ENCODE results near the gene POLR3C. TPM values are rescaled to one million over a fixed set of nuclear protein-coding genes. Genes with fewer than 3 reads are reported as not detected.

Gene POLR3C
- total RNA-seq, 1 donor from 2014 or later = 36.3 TPM

Other genes with a start within 250 kb of the POLR3C start
- gene GPR89A, start 216.2 kb upstream of the POLR3C start, total RNA-seq = 22.3 and 26.9 TPM in 2 replicates
- gene PDZK1, start 116.8 kb upstream of the POLR3C start, total RNA-seq = 0.07 and 0.14 TPM in 2 replicates
- not detected in 2 replicates for gene CD160, start 104.7 kb upstream of the POLR3C start, total RNA-seq
- 17.9 and 20.0 TPM in 2 replicates for gene RNF115, start 105 bp upstream of the POLR3C start, total RNA-seq
- gene NUDT17, start 21.4 kb downstream of the POLR3C start, total RNA-seq = 2.8 and 3.4 TPM in 2 replicates
- 7.6 and 9.8 TPM in 2 replicates for gene PIAS3, start 34.9 kb downstream of the POLR3C start, total RNA-seq
- 0.32 and 0.33 TPM in 2 replicates for gene ANKRD35, start 61.7 kb downstream of the POLR3C start, total RNA-seq
- gene ITGA10, start 85.8 kb downstream of the POLR3C start, total RNA-seq = 32.2 and 104 TPM in 2 replicates
- gene PEX11B, start 94.5 kb downstream of the POLR3C start, total RNA-seq = 30.9 and 31.9 TPM in 2 replicates
- gene RBM8A, start 103.3 kb downstream of the POLR3C start, total RNA-seq = 129 and 198 TPM in 2 replicates
- 22.9 and 28.6 TPM in 2 replicates for gene LIX1L, start 133.8 kb downstream of the POLR3C start, total RNA-seq
- gene ANKRD34A, start 140.4 kb downstream of the POLR3C start, total RNA-seq = 0.18 and 0.20 TPM in 2 replicates
- 15.9 and 16.0 TPM in 2 replicates for gene POLR3GL, start 140.5 kb downstream of the POLR3C start, total RNA-seq
- 42.1 and 57.6 TPM in 2 replicates for gene TXNIP, start 172.4 kb downstream of the POLR3C start, total RNA-seq
- gene HJV, start 197.5 kb downstream of the POLR3C start, total RNA-seq = not detected in 2 replicates

All from pulmonary artery endothelial cell (primary cell).